Stimulated activated CD8-positive, alpha-beta memory T cell treated with anti-CD3 and anti-CD28 coated beads, Interleukin-15, amount 100 ng/mL, for 4 hours (primary cell): ENCODE data around the gene SCIMP.
"Not testable (repeated sequence)": the region's sequence is repeated elsewhere in the genome, so short reads cannot be mapped to it uniquely, and the experiment has no call there.

Experiments used
- DNase-seq, 2 donors: peaks; one replicate each; pipeline ENCODE4 v3.0.0-alpha.2; 2020; ENCODE audit warnings: low read depth in 2 of 2

The SCIMP gene

DNA sequence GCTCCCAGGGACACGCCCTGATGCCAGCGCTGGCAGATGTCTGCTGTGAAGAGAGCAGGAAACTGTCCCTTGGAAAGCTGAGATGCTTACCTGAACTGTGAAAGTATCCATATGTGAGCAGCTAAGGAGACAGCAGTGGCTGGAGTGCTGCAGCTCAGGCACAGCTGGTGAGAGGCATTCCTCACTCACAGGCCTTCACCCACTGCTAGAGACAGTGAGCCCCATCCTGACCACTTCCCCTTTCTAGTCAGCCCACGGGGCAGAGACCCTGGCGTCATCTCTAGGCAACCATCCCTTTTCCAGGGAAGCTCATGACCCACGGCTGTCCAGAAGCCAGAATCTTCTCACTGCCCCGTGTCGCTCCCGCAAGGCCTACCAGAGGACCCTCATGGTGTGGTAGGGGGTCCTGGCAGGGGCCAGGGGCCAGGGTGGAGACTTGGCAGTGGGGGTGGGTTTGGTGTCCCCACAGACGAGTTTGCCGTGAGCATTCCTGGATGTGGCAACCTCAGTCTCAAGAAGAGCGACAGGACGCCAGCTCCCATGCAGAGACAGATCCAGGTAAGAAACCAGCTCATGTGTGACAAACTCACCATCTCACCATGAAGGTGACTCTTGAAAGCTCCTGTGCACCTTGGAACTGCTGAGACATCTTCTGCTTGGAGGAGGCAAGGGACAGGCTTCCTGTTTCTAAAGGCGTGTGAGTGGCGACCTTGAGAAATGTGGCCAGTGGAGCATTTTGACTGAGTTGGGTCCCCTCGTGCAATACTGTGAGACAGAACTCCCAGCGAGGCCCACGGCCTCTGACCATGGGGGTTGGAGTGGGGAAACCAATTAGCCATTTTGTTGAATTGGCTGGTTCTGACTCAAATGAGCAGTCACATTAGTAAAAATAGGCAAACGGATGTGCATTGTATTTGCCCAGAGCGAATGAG is at the start of gene SCIMP:
Gene SCIMP (minus strand): TSS at position 216 of the 932 bp plus-strand sequence. CDS start 105 bp downstream, at position 111.
- DNase-seq, result no peak

- no peak for DNase-seq
Observed at GRCh38 chr17:5283571-5284315, 49.1 kb upstream of the SCIMP start.

GRCh38 chr17:5282642-5283217 is 48.1 kb upstream of the SCIMP start:
- DNase-seq, result peak in 1 of 2 donors; percentile 57

GRCh38 chr17:5281814-5282641 is 47.4 kb upstream of the SCIMP start, which contains the start of gene RABEP1:
RABEP1 (plus strand) TSS chr17:5282284; CDS start chr17:5282487, 203 bp downstream.
- peak; percentile 87 to 88 for DNase-seq

DNA sequence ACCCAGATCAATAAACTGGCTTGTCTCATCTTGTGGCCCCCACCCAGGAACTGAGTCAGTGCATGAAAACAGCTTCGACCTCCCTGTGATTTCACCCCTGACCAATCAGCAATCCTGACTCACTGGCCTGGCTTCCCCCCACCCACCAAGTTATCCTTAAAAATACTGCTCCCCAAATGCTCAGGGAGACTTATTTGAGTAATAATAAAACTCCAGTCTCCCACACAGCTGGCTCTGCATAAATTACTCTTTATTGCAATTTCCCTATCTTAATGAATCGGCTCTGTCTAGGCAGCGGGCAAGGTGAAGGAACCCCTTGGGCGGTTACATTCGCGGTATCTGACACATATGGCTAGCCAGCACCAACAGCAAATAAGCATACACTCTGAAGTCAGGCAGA is 37.7 kb upstream of the SCIMP start:
- no peak for DNase-seq

- no peak for DNase-seq
Observed at GRCh38 chr17:5269241-5269960, 34.7 kb upstream of the SCIMP start.

- no peak for DNase-seq
Observed at GRCh38 chr17:5264893-5265292, 30.2 kb upstream of the SCIMP start.

GRCh38 chr17:5263441-5263840 is 28.8 kb upstream of the SCIMP start:
- DNase-seq, result no peak

DNA sequence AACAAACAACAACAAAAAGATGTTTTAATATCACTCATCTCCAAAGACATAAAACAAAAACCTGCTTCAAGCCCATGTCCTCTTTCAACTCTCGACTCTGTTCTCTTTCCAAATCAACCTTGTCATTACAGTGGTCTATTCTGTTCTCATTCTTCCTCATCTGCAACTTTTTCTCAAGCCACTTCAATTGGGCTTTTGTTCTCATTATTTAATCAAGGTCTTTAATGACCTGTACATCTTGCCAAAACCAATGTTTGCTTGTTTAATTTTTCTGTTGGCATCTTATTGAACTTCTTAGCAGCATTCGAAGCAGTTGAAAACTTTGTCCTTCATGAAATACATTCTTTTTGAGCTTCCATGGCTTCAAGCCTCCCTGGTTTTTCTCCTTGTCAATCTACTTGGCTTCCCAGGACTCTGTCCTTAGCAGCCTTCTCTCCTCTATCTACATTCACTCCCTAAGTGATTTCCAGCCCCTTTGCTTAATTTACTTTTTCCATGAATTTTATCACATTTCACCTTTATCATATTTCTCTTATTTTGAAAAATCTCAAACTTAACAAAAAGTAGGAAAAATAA is 27.8 kb upstream of the SCIMP start:
- DNase-seq, result no peak

- no peak for DNase-seq
Observed at GRCh38 chr17:5260542-5260941, 25.9 kb upstream of the SCIMP start.

DNA sequence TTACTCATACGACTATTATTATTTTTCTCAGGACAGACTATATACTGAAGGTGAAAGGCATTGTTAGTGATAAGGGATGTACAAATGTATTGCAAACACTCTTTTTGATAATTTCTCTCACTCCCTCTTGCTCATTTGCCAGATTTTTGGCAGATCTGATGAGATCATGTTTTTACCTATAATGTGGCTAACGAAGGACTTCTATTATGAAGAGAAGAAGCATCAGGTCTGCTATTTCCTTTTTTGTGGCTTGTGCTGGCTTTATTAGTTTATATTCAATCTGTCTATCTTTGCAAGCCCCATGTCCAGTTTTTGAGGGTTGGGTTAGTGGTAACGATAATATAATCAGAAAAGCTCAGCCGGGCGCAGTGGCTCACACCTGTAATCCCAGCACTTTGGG is 22.5 kb upstream of the SCIMP start:
- DNase-seq, result no peak

- DNase-seq, result no peak
Observed at GRCh38 chr17:5254903-5255521, 20.4 kb upstream of the SCIMP start.

- DNase-seq, result no peak
Observed at GRCh38 chr17:5254414-5254813, 19.8 kb upstream of the SCIMP start.

GRCh38 chr17:5249615-5250014 is 15.0 kb upstream of the SCIMP start:
- DNase-seq, result peak in 1 of 2 donors; percentile 40

DNA sequence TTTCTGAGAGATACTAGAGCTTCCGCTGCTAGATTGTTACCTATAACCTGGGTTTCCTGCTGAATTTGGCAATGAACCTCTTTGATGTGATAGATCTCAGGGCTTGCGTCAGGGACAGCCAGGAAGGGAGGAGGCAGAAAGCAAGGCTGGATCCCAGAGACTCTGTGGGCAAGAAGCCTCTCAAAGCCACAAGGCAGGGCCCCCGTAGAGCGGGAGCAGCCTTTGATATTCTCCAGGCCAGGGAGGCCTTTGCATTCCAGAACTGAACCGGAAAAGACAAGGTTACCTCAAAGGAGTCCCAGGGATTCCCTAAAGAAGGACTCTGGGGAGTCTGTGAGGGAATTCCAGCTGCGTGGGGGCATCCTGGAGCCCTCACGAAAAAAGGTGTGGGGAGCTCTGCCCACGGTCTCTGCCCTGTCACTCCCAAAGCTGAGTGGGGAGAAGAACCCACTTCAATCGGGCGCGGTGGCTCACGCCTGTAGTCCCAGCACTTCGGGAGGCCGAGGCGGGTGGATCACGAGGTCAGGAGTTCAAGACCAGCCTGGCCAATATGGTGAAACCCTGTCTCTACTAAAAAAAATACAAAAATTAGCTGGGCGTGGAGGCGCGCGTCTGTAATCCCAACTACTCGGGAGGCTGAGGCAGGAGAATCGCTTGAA is 14.3 kb upstream of the SCIMP start:
- DNase-seq, result no peak

GRCh38 chr17:5247621-5248020 is 13.0 kb upstream of the SCIMP start:
- no peak for DNase-seq

DNA sequence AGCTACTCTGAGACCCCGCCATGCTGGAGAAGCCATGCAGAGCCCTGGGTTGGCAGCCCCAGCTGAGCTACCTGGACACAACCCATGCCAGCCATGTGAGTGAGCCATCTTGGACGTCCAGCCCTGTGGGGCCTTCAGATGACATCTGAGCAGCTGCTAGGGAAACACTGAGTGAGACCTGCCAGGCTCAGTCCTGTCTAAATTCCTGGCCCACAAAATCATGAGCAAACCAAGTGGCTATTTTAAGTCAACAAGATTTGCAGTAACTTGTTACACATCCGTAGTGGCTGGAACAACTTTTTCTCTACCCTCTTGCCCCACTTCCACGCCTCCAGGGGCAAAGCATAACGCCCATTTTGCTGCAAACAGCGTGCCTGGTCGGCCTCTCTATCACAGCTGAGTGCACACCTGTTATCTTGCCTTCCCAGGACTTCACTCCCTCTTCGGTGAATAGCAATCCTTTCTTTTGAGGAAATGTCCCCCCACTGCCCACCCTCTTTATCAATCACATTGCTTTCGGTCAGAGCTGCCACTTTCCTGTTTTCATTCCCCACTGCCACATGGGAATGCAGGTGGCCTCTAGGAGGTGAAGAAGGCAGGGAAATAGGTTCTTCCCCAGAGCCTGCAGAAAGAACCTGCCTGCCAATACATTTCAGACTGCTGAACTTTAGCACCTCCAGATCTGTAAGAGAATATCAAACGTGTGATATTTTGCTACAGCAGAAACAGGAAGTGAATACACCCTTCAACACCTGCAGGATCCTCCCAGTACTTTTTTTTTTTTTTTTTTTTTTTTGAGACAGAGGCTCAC is 7.4 kb upstream of the SCIMP start:
- no peak for DNase-seq

GRCh38 chr17:5239769-5240168 is 5.1 kb upstream of the SCIMP start:
- DNase-seq, result not testable (repeated sequence)

DNA sequence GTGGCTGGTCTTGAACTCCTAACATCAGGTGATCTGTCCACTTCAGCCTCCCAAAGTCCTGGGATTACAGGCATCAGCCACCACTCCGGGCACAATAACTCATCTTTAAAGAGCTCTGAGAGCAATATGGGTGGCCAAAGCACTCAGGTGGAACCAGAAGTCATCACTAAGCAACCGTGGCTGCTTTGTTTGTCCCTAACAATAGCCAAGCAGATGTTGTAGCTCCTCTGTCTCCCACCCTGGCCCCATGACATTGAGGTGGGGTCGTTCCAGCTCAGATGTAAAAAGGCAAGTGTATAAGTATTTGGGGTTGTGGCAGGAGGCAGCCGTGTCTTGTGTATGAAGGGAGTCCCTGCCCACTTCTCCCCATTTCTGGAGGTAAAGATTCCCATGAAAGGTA is 3.7 kb upstream of the SCIMP start:
- no peak for DNase-seq
